HG03280 (cell line): ENCODE measurements around the gene HOXD11.

ENCODE experiments used
- ATAC-seq: cut with Tn5 transposase; IDR thresholded peaks from one replicate; pipeline ENCODE4 v1.9.1; 2021; ENCODE audit warnings: mild to moderate bottlenecking, moderate library complexity; ENCODE audit not compliant: unreplicated experiment

Gene HOXD11

GRCh38 chr2:176147210-176147799 is 40.2 kb downstream of the HOXD11 start:
- no peak for ATAC-seq

- no peak for ATAC-seq
Observed at GRCh38 chr2:176147800-176148496, 40.9 kb downstream of the HOXD11 start.

GRCh38 chr2:176148751-176149421 is 41.8 kb downstream of the HOXD11 start:
- ATAC-seq = no peak

- no peak for ATAC-seq
Observed at GRCh38 chr2:176149481-176149938, 42.4 kb downstream of the HOXD11 start.

GRCh38 chr2:176149939-176150583 is 43.0 kb downstream of the HOXD11 start:
- ATAC-seq = no peak

- ATAC-seq = no peak
Observed at GRCh38 chr2:176150584-176151441, 43.7 kb downstream of the HOXD11 start.

- no peak for ATAC-seq
Observed at GRCh38 chr2:176151442-176152287, 44.6 kb downstream of the HOXD11 start, which contains the start of gene HOXD4. Gene HOXD4 (plus strand): TSS chr2:176151550. CDS start chr2:176151634, 84 bp downstream.

GRCh38 chr2:176152350-176153181 is 45.5 kb downstream of the HOXD11 start:
- ATAC-seq = no peak

GRCh38 chr2:176154576-176155252 is 47.6 kb downstream of the HOXD11 start:
- no peak for ATAC-seq

GRCh38 chr2:176155356-176156044 is 48.4 kb downstream of the HOXD11 start:
- no peak for ATAC-seq

GRCh38 chr2:176156301-176156806 is 49.3 kb downstream of the HOXD11 start:
- no peak for ATAC-seq

- ATAC-seq = no peak
Observed at GRCh38 chr2:176156807-176157498, 49.9 kb downstream of the HOXD11 start, which contains the start of gene HOXD3. Gene HOXD3 (plus strand): TSS chr2:176157307. CDS start chr2:176169115, 11,808 bp downstream.

- no peak for ATAC-seq
Observed at GRCh38 chr2:176157499-176158185, 50.6 kb downstream of the HOXD11 start.

- no peak for ATAC-seq
Observed at GRCh38 chr2:176158186-176158591, 51.1 kb downstream of the HOXD11 start.

GRCh38 chr2:176158855-176159662 is 52.0 kb downstream of the HOXD11 start:
- ATAC-seq = no peak
